ENCODE results near the gene HOXC10. TPM values are rescaled to one million over a fixed set of nuclear protein-coding genes. Genes with fewer than 3 reads are reported as not detected.

Gene HOXC10
- total and polyA plus RNA-seq, 2 donors (not counting 3 experiments of a cell fraction or from before 2014, with no cell fraction given) = 0.18 TPM; not detected in 1

- no peak overlapping the region for H3K4me3 ChIP-seq (replicated peaks in 1 of 3; ENCODE audit: insufficient read depth in 1 of 3, low read depth in 1 of 3, low read length in 3 of 3)
- dilution Hi-C loops (cut with MboI; ENCODE audit: extremely low pct_ligation_motif_present, low sequenced_read_pairs) = no loop called here
Measured at GRCh38 chr12:53965281-53966084, 19.5 kb upstream of the HOXC10 start.

More at GRCh38 chr12:53965281-53966084, 19.5 kb upstream of the HOXC10 start:
- no peaks in the 10 kb centered on the region for H3K4me1 ChIP-seq (ENCODE audit: control insufficient read depth, extremely low read depth, insufficient read depth, low read length)
- H3K9me1 ChIP-seq (replicated peaks; ENCODE audit: control insufficient read depth, extremely low read depth, insufficient read depth, low read length) = no peaks in the 10 kb centered on the region
- no peak overlapping the region for H3K4me2 ChIP-seq (ENCODE audit: insufficient read depth, low read length)
- no peak for FAIRE-seq
- H3K36me3 ChIP-seq (ENCODE audit: control insufficient read depth in 2 of 2, extremely low read depth in 1 of 2, insufficient read depth in 2 of 2, low read length in 2 of 2) = no peaks in the 10 kb centered on the region
- H2AFZ ChIP-seq (ENCODE audit: low read depth, low read length) = no peak overlapping the region
- intact Hi-C loops (cut with micrococcal nuclease) = no loop called here
- H3K9me3 ChIP-seq (replicated peaks; ENCODE audit: control insufficient read depth, insufficient read depth, low read length) = no peaks in the 10 kb centered on the region
- TF ChIP-seq JUN (IDR thresholded peaks at IDR 0.05; ENCODE audit: borderline replicate concordance, insufficient read depth, insufficient read length, low read depth) (no peak), MYC (IDR thresholded peaks at IDR 0.05; ENCODE audit: low read depth, low read length) (no peak), EZH2 (IDR thresholded peaks at IDR 0.05; ENCODE audit: borderline replicate concordance, low read depth, low read length, severe bottlenecking) (no peak), MAX (IDR thresholded peaks at IDR 0.05; ENCODE audit: insufficient read depth, insufficient read length) (no peak), POLR2A (IDR thresholded peaks at IDR 0.05; ENCODE audit: low read depth, low read length) (no peak), FOS (IDR thresholded peaks at IDR 0.05; ENCODE audit: borderline replicate concordance, insufficient read depth, low read length) (no peak), POLR2AphosphoS5 (IDR thresholded peaks at IDR 0.05; ENCODE audit: insufficient read depth, low read depth, low read length) (no peak), GATA2 (IDR thresholded peaks at IDR 0.05; ENCODE audit: insufficient read depth, insufficient read length, low read depth, low read length) (no peak)
- TF ChIP-seq, protein P1, sequence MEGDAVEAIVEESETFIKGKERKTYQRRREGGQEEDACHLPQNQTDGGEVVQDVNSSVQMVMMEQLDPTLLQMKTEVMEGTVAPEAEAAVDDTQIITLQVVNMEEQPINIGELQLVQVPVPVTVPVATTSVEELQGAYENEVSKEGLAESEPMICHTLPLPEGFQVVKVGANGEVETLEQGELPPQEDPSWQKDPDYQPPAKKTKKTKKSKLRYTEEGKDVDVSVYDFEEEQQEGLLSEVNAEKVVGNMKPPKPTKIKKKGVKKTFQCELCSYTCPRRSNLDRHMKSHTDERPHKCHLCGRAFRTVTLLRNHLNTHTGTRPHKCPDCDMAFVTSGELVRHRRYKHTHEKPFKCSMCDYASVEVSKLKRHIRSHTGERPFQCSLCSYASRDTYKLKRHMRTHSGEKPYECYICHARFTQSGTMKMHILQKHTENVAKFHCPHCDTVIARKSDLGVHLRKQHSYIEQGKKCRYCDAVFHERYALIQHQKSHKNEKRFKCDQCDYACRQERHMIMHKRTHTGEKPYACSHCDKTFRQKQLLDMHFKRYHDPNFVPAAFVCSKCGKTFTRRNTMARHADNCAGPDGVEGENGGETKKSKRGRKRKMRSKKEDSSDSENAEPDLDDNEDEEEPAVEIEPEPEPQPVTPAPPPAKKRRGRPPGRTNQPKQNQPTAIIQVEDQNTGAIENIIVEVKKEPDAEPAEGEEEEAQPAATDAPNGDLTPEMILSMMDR (IDR thresholded peaks at IDR 0.05; ENCODE audit: extremely low read depth in 1 of 2, insufficient read depth in 1 of 2, low read depth in 1 of 2, low read length in 2 of 2) = no peak
- H3K9ac ChIP-seq (replicated peaks; ENCODE audit: extremely low read depth, insufficient read depth, low read length) = no peak overlapping the region
- DNase-seq (ENCODE audit: low read depth, low spot score) = no peak
- H3K79me2 ChIP-seq (ENCODE audit: control insufficient read depth, insufficient read depth, low read length) = no peaks in the 10 kb centered on the region
- H3K27ac ChIP-seq (ENCODE audit: insufficient read depth, low read depth, low read length) = no peak overlapping the region
- no peaks in the 10 kb centered on the region for H4K20me1 ChIP-seq (replicated peaks; ENCODE audit: control insufficient read depth, extremely low read depth, insufficient read depth, low read length)
- no TSS peak for BruUV-seq (replicated peaks)
- ChIA-PET POLR2A (no interaction called here), CTCF (interaction anchor here (0.6 to 0.9 kb wide), 2 partner anchors 11 to 40 kb away, joined by 3 read pairs; no protein-coding TSS in a partner anchor)
- peaks cover 91 to 100% of the 10 kb centered on the region in 2 experiments for H3K27me3 ChIP-seq (ENCODE audit: control insufficient read depth in 2 of 2, insufficient read depth in 2 of 2, low read length in 2 of 2)

All from endothelial cell of umbilical vein (primary cell).